ENCODE results near the gene TCEA2. TPM values are rescaled to one million over a fixed set of nuclear protein-coding genes. Genes with fewer than 3 reads are reported as not detected.

The TCEA2 gene
- total RNA-seq, 1 donor from 2014 or later: 40.2 TPM

DNA sequence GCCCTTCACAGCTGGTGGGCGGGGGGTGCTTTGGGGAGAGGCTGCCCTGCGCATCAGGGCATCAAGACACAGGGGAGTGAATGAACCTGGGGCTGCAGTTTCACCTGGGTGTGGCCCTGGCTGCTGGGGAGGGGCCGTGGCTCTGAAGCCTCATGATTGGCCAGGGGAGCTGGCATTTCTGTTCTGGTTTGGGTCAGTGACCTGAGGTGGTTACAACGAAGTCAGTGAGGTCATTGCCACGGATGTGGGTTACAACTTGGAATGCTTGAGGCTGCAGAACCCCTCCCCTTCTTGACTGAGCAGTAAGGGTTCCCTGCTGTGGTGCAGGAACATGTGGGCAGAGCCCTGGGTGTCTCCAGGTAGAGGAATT, 3.0 kb downstream of the TCEA2 start:
- TF ChIP-seq, protein P1, sequence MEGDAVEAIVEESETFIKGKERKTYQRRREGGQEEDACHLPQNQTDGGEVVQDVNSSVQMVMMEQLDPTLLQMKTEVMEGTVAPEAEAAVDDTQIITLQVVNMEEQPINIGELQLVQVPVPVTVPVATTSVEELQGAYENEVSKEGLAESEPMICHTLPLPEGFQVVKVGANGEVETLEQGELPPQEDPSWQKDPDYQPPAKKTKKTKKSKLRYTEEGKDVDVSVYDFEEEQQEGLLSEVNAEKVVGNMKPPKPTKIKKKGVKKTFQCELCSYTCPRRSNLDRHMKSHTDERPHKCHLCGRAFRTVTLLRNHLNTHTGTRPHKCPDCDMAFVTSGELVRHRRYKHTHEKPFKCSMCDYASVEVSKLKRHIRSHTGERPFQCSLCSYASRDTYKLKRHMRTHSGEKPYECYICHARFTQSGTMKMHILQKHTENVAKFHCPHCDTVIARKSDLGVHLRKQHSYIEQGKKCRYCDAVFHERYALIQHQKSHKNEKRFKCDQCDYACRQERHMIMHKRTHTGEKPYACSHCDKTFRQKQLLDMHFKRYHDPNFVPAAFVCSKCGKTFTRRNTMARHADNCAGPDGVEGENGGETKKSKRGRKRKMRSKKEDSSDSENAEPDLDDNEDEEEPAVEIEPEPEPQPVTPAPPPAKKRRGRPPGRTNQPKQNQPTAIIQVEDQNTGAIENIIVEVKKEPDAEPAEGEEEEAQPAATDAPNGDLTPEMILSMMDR (IDR thresholded peaks at IDR 0.05): no peak
- intact Hi-C loops (cut with DNase I): no loop called here
- Histone ChIP-seq H3K9me3 (no peaks in the 10 kb centered on the region), H3K27ac (no peak overlapping the region), H3K4me1 (peaks cover 17% of the 10 kb centered on the region), H3K4me3 (no peak overlapping the region), H3K36me3 (no peaks in the 10 kb centered on the region), H3K27me3 (no peaks in the 10 kb centered on the region)
- ATAC-seq (no peak), DNase-seq (no peak)

DNA sequence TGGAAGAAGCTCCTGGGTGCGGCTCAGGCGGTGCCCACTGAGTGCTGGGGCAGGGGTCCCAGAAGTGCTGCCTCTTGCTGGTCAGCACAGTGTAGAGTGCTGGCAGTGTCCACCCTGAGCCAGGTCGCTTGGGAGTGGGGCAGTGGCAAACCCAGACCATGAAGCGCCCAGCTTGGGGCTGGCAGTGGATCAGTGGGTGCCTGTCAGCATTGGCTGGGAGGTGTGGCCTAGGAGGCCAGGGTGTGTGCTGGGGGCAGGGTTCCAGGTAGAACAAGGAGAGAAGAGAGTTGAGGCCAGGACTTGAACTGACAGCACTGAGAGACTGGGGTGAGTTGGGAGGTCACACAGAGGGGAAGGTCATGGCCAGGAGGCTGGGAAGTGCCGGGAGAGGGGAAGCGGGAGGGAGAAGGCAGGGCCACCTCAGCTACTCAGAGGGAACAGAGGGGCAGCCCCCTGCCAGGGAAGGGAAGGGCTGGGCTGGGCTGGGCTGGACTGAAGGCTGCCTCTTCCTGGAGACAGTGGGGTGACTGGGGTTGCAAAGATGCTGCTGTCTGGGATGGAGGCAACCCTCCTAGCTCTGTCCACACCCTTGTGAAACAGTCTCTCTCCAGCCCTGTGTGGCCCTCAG, 4.1 kb downstream of the TCEA2 start:
- Histone ChIP-seq H3K27ac (no peak overlapping the region), H3K36me3 (no peaks in the 10 kb centered on the region), H3K4me3 (no peak overlapping the region), H3K9me3 (no peaks in the 10 kb centered on the region), H3K27me3 (no peaks in the 10 kb centered on the region), H3K4me1 (peaks cover 17% of the 10 kb centered on the region)
- TF ChIP-seq, protein P1 (IDR thresholded peaks at IDR 0.05): no peak
- ATAC-seq: no peak
- DNase-seq: no peak
- intact Hi-C loops (cut with DNase I): no loop called here

- Histone ChIP-seq H3K9me3 (no peaks in the 10 kb centered on the region), H3K4me3 (no peak overlapping the region), H3K27me3 (no peaks in the 10 kb centered on the region), H3K4me1 (peaks cover 11% of the 10 kb centered on the region), H3K27ac (no peak overlapping the region), H3K36me3 (peaks cover under 1% of the 10 kb centered on the region)
- TF ChIP-seq, protein P1 (IDR thresholded peaks at IDR 0.05): no peak
- ATAC-seq: no peak
- intact Hi-C loops (cut with DNase I): no loop called here
- DNase-seq: no peak
Observed at GRCh38 chr20:64067733-64068307, 4.8 kb downstream of the TCEA2 start.

- Histone ChIP-seq H3K36me3 (peaks cover 8% of the 10 kb centered on the region), H3K4me1 (peaks cover 10% of the 10 kb centered on the region), H3K9me3 (no peaks in the 10 kb centered on the region), H3K27me3 (no peaks in the 10 kb centered on the region), H3K27ac (no peak overlapping the region), H3K4me3 (no peak overlapping the region)
- intact Hi-C loops (cut with DNase I): no loop called here
- TF ChIP-seq, protein P1 (IDR thresholded peaks at IDR 0.05): no peak
- DNase-seq: no peak
- no peak for ATAC-seq
Observed at GRCh38 chr20:64068386-64069208, 5.6 kb downstream of the TCEA2 start.

DNA sequence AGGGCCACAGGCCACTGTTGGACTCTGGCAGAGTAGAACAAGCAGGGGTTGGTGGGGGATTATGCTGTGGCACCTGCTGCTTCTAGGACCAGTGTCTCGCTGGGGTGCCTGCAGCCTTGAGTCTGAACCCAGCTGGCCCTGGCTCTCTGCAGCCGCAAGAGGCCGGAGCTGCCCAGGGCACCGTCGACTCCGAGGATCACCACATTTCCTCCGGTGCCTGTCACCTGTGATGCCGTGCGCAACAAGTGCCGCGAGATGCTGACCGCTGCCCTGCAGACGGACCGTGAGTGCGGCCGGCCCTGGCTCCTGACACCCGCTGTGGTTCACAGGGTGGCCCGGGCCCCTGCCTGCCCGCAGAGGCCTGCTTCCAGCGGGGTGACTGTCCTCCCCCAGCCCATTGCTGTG, 6.2 kb downstream of the TCEA2 start:
- DNase-seq (no peak), ATAC-seq (no peak)
- Histone ChIP-seq H3K36me3 (peaks cover 14% of the 10 kb centered on the region), H3K27me3 (no peaks in the 10 kb centered on the region), H3K9me3 (no peaks in the 10 kb centered on the region), H3K27ac (no peak overlapping the region), H3K4me3 (no peak overlapping the region), H3K4me1 (peaks cover 4% of the 10 kb centered on the region)
- intact Hi-C loops (cut with DNase I): no loop called here
- TF ChIP-seq, protein P1 (IDR thresholded peaks at IDR 0.05): no peak
